Measurements from ENCODE around the gene PNKD.

Gene PNKD

GRCh38 chr2:218296847-218297246 lies 26.5 kb downstream of the PNKD start:
- no peak overlapping the region for H4K8ac ChIP-seq (ENCODE audit: low read depth, low read length)
- peak overlapping the region; percentile 76 for H2BK12ac ChIP-seq (ENCODE audit: low read length)
- no peak overlapping the region for H3K27ac ChIP-seq (ENCODE audit: low read depth, low read length)
- H3K9ac ChIP-seq (ENCODE audit: low read length): no peak overlapping the region
- H2AK5ac ChIP-seq (ENCODE audit: low read length): peak overlapping the region; percentile 50
- no peak overlapping the region for H4K12ac ChIP-seq (ENCODE audit: low read depth, low read length)
- H2AFZ ChIP-seq (ENCODE audit: insufficient read depth, low read length, poor library complexity): no peak overlapping the region
- no CpG with 5 or more reads among the region's 7 CpGs for WGBS (ENCODE audit: extremely low coverage, insufficient coverage, insufficient read length)
- H3K18ac ChIP-seq (ENCODE audit: low read length): no peak overlapping the region
- H3K4me2 ChIP-seq (ENCODE audit: low read length): no peak overlapping the region
- peaks cover 14% of the 10 kb centered on the region for H3K79me1 ChIP-seq (ENCODE audit: low read length)
- no peaks in the 10 kb centered on the region for H3K36me3 ChIP-seq (ENCODE audit: control insufficient read depth in 1 of 2, insufficient read depth in 2 of 2, low read length in 2 of 2)
- peaks cover 5% of the 10 kb centered on the region for H3K79me2 ChIP-seq (ENCODE audit: control insufficient read depth, insufficient read depth, low read length, poor library complexity)
- peak overlapping the region; percentile 28 for H4K91ac ChIP-seq (ENCODE audit: low read depth, low read length)
- no peak overlapping the region for H3K4ac ChIP-seq (ENCODE audit: low read depth, low read length)
- H3K4me1 ChIP-seq (ENCODE audit: control insufficient read depth in 1 of 2, insufficient read depth in 2 of 2, low read length in 2 of 2): peaks cover 19 to 26% of the 10 kb centered on the region in 2 experiments
- H3K23ac ChIP-seq (ENCODE audit: low read length): no peak overlapping the region
- H3K27me3 ChIP-seq (ENCODE audit: insufficient read depth, low read length): no peaks in the 10 kb centered on the region
- no peak overlapping the region for H2BK5ac ChIP-seq (ENCODE audit: low read depth, low read length, poor library complexity)
- no peaks in the 10 kb centered on the region for H3K9me3 ChIP-seq (ENCODE audit: insufficient read depth, low read depth, low read length)
- peak; percentile 25 to 43 for DNase-seq
- no peak overlapping the region for H2BK120ac ChIP-seq (ENCODE audit: insufficient read depth, low read length, poor library complexity)
- H3K4me3 ChIP-seq (ENCODE audit: low read depth, low read length): no peak overlapping the region
- peak overlapping the region; percentile 43 for H3K14ac ChIP-seq (ENCODE audit: low read length)

- Histone ChIP-seq H3K4ac (ENCODE audit: low read depth, low read length) (no peak overlapping the region), H3K14ac (ENCODE audit: low read length) (no peak overlapping the region), H3K27ac (ENCODE audit: low read depth, low read length) (peak overlapping the region; percentile 2), H4K8ac (ENCODE audit: low read depth, low read length) (no peak overlapping the region), H2BK12ac (ENCODE audit: low read length) (no peak overlapping the region), H2AK5ac (ENCODE audit: low read length) (no peak overlapping the region), H3K4me1 (ENCODE audit: control insufficient read depth in 1 of 2, insufficient read depth in 2 of 2, low read length in 2 of 2) (peaks cover 18 to 23% of the 10 kb centered on the region in 2 experiments), H3K27me3 (ENCODE audit: insufficient read depth, low read length) (no peaks in the 10 kb centered on the region), H3K36me3 (ENCODE audit: control insufficient read depth in 1 of 2, insufficient read depth in 2 of 2, low read length in 2 of 2) (no peaks in the 10 kb centered on the region), H3K23ac (ENCODE audit: low read length) (no peak overlapping the region), H3K79me1 (ENCODE audit: low read length) (peaks cover 10% of the 10 kb centered on the region), H3K4me3 (ENCODE audit: low read depth, low read length) (no peak overlapping the region), H3K9ac (ENCODE audit: low read length) (no peak overlapping the region), H3K79me2 (ENCODE audit: control insufficient read depth, insufficient read depth, low read length, poor library complexity) (peaks cover 1% of the 10 kb centered on the region), H2AFZ (ENCODE audit: insufficient read depth, low read length, poor library complexity) (no peak overlapping the region), H3K18ac (ENCODE audit: low read length) (no peak overlapping the region), H4K91ac (ENCODE audit: low read depth, low read length) (peak overlapping the region; percentile 7), H4K12ac (ENCODE audit: low read depth, low read length) (no peak overlapping the region), H3K4me2 (ENCODE audit: low read length) (no peak overlapping the region), H2BK5ac (ENCODE audit: low read depth, low read length, poor library complexity) (no peak overlapping the region), H2BK120ac (ENCODE audit: insufficient read depth, low read length, poor library complexity) (no peak overlapping the region), H3K9me3 (ENCODE audit: insufficient read depth, low read depth, low read length) (no peaks in the 10 kb centered on the region)
- no peak for DNase-seq
- WGBS (ENCODE audit: extremely low coverage, insufficient coverage, insufficient read length): no CpG with 5 or more reads among the region's 6 CpGs
These were observed 28.1 kb downstream of the PNKD start for GRCh38 chr2:218298314-218298875.

- H3K4me1 ChIP-seq (ENCODE audit: control insufficient read depth in 1 of 2, insufficient read depth in 2 of 2, low read length in 2 of 2): peaks cover 8 to 11% of the 10 kb centered on the region in 2 experiments
- H4K12ac ChIP-seq (ENCODE audit: low read depth, low read length): no peak overlapping the region
- peaks cover 4% of the 10 kb centered on the region for H3K79me1 ChIP-seq (ENCODE audit: low read length)
- no peak overlapping the region for H3K27ac ChIP-seq (ENCODE audit: low read depth, low read length)
- H2BK120ac ChIP-seq (ENCODE audit: insufficient read depth, low read length, poor library complexity): no peak overlapping the region
- H3K79me2 ChIP-seq (ENCODE audit: control insufficient read depth, insufficient read depth, low read length, poor library complexity): peaks cover 1% of the 10 kb centered on the region
- H4K91ac ChIP-seq (ENCODE audit: low read depth, low read length): no peak overlapping the region
- no peak overlapping the region for H2BK12ac ChIP-seq (ENCODE audit: low read length)
- H3K4ac ChIP-seq (ENCODE audit: low read depth, low read length): no peak overlapping the region
- no CpG with 5 or more reads among the region's 4 CpGs for WGBS (ENCODE audit: extremely low coverage, insufficient coverage, insufficient read length)
- H3K4me3 ChIP-seq (ENCODE audit: low read depth, low read length): no peak overlapping the region
- no peak overlapping the region for H4K8ac ChIP-seq (ENCODE audit: low read depth, low read length)
- H2BK5ac ChIP-seq (ENCODE audit: low read depth, low read length, poor library complexity): no peak overlapping the region
- no peak overlapping the region for H3K18ac ChIP-seq (ENCODE audit: low read length)
- DNase-seq: no peak
- H3K9ac ChIP-seq (ENCODE audit: low read length): no peak overlapping the region
- H3K14ac ChIP-seq (ENCODE audit: low read length): no peak overlapping the region
- H2AK5ac ChIP-seq (ENCODE audit: low read length): no peak overlapping the region
- H2AFZ ChIP-seq (ENCODE audit: insufficient read depth, low read length, poor library complexity): no peak overlapping the region
- H3K23ac ChIP-seq (ENCODE audit: low read length): no peak overlapping the region
- no peaks in the 10 kb centered on the region for H3K9me3 ChIP-seq (ENCODE audit: insufficient read depth, low read depth, low read length)
- no peak overlapping the region for H3K4me2 ChIP-seq (ENCODE audit: low read length)
- H3K27me3 ChIP-seq (ENCODE audit: insufficient read depth, low read length): no peaks in the 10 kb centered on the region
- no peaks in the 10 kb centered on the region for H3K36me3 ChIP-seq (ENCODE audit: control insufficient read depth in 1 of 2, insufficient read depth in 2 of 2, low read length in 2 of 2)
These were observed 29.8 kb downstream of the PNKD start for GRCh38 chr2:218300141-218300540.

- no peaks in the 10 kb centered on the region for H3K27me3 ChIP-seq (ENCODE audit: insufficient read depth, low read length)
- no peak overlapping the region for H3K9ac ChIP-seq (ENCODE audit: low read length)
- no peak overlapping the region for H2BK12ac ChIP-seq (ENCODE audit: low read length)
- H3K79me2 ChIP-seq (ENCODE audit: control insufficient read depth, insufficient read depth, low read length, poor library complexity): peaks cover 1% of the 10 kb centered on the region
- no peak overlapping the region for H3K4ac ChIP-seq (ENCODE audit: low read depth, low read length)
- no peak overlapping the region for H3K4me2 ChIP-seq (ENCODE audit: low read length)
- no peak overlapping the region for H4K12ac ChIP-seq (ENCODE audit: low read depth, low read length)
- peaks cover 4% of the 10 kb centered on the region in 2 experiments for H3K4me1 ChIP-seq (ENCODE audit: control insufficient read depth in 1 of 2, insufficient read depth in 2 of 2, low read length in 2 of 2)
- no CpG with 5 or more reads among the region's 9 CpGs for WGBS (ENCODE audit: extremely low coverage, insufficient coverage, insufficient read length)
- no peak overlapping the region for H3K27ac ChIP-seq (ENCODE audit: low read depth, low read length)
- H2AK5ac ChIP-seq (ENCODE audit: low read length): no peak overlapping the region
- H4K91ac ChIP-seq (ENCODE audit: low read depth, low read length): no peak overlapping the region
- DNase-seq: peak; percentile 92 to 99
- no peaks in the 10 kb centered on the region for H3K36me3 ChIP-seq (ENCODE audit: control insufficient read depth in 1 of 2, insufficient read depth in 2 of 2, low read length in 2 of 2)
- H2AFZ ChIP-seq (ENCODE audit: insufficient read depth, low read length, poor library complexity): no peak overlapping the region
- H4K8ac ChIP-seq (ENCODE audit: low read depth, low read length): no peak overlapping the region
- H3K79me1 ChIP-seq (ENCODE audit: low read length): no peaks in the 10 kb centered on the region
- no peak overlapping the region for H3K14ac ChIP-seq (ENCODE audit: low read length)
- H3K9me3 ChIP-seq (ENCODE audit: insufficient read depth, low read depth, low read length): no peaks in the 10 kb centered on the region
- no peak overlapping the region for H3K23ac ChIP-seq (ENCODE audit: low read length)
- H3K18ac ChIP-seq (ENCODE audit: low read length): no peak overlapping the region
- H3K4me3 ChIP-seq (ENCODE audit: low read depth, low read length): no peak overlapping the region
- no peak overlapping the region for H2BK5ac ChIP-seq (ENCODE audit: low read depth, low read length, poor library complexity)
- H2BK120ac ChIP-seq (ENCODE audit: insufficient read depth, low read length, poor library complexity): no peak overlapping the region
These were observed 31.0 kb downstream of the PNKD start for GRCh38 chr2:218301176-218301819.
